NCI-H748 treated with DMSO at 0.1 percent for 48 hours (cell line): ENCODE results near the gene OLFM1.
"Not testable (repeated sequence)": the region's sequence is repeated elsewhere in the genome, so short reads cannot be mapped to it uniquely, and the experiment has no call there.

ENCODE experiments used
- DNase-seq: peaks from one replicate; lab custom pipeline; 2025; lab: John Stamatoyannopoulos, UW

The OLFM1 gene

DNA sequence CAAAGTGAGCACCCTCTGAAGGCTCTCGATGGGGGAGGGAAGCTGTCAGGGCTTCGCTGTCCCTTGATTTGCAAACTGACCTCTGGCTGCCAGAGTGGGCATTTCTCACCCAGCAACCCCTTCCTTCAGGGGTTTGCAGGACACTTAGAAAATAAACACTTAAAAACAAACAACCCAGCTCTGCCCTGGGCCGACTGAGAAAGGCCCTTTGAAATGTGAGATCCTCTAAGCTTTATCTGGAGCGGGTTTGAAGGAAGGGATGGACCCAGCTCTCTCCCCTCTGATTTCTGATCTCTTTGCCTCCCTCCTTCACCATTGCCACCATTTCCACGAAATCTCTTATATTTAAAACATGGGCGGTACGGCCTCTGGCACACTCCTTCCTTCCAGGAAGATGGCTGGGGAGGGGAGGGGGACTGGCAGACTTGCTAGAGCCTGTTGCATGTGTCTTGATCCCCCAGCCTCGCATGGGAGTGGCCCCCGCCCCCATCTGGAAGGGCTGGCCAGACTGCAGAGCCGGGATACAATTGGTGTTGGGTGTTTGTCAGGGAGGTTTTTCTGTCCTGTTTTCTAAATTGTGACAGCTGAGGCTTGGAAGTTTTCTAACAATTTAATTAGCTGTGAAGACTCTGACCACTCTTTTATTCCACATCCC lies 20.2 kb downstream of the OLFM1 start:
- DNase-seq, result no peak

DNA sequence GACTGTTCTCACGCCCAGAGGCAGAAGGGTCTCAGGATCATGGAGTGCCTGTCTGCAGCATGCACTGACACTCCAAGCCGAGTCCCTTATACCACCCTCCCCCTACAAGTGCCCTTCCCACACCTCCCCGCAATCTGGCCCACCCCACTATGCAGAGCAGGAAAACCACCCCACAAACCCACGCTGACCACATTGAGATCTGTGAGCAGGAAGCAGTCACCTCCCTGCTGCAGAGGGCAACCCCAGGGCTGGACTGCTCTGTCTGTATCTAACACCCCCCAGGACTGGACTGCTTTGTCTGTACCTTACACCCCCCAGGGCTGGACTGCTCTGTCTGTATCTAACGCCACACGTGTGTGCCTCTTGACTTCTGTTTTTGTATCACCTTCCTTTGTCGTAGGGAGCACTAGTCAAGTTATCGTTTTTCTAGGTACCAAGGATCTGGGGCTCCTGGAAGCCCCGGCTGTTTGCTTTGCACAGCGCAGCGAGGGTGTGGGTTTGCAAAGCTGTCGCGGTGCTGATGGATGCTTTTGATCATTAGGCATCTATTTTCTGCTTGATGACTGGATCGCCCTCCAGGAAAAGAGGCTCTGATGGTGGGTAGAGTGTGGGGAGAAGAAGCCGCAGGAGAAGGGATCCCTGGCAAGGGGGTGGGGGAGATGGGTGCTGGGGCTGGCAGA lies 21.5 kb downstream of the OLFM1 start:
- no peak for DNase-seq

DNA sequence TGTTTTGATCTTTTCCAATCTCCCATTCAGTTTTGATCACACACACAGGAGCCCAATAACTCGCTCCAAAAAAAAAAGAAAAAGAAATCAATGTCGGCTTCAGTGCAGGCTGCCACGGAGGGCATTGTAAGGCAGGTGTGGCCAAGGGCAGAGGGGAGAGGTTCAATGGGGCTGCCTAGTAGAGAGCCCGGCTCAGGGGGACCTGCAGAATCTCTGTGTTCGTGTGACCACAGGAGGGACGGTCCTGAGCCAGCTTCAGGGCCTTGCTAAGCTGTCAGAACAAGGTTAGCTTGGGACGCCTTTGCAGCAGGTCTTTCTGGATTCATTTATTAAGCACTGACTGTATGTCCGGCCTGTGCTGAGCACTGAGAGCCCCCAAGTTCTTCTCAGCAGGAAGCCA lies 22.2 kb downstream of the OLFM1 start:
- no peak for DNase-seq

DNA sequence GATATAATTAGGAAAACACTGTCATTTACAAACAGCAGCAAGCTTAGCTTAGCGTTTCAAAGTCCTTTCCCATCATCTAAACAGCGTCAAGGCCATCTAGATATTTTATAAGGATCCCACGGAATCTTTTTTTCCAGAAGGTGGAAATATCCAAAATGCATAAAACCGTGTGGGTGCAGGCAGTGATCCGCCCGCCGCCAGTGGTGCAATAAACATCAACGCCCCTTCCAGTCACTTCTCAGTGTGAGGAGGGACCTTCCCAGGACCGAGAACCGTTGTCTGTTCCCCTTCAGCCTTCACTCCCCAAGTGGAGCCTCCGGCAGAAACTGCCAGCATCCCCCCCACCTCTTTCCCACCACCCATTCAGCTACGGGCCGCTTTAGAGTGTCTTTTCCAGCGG lies 22.9 kb downstream of the OLFM1 start:
- DNase-seq, result no peak

DNA sequence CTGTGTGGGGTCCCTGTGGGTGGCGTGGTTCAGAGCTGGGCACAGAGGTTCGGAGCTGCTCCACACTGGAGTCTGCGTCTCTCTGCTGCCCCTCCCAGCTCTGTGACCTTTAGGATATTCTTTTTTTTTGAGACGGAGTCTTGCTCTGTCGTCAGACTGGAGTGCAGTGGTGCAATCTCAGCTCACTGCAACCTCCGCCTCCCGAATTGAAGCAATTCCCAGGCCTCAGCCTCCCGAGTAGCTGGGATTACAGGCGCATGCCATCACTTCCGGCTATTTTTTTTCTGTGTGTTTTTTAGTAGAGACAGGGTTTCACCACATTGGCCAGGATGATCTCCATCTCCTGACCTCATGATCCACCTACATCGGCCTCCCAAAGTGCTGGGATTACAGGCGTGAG lies 24.1 kb downstream of the OLFM1 start:
- not testable (repeated sequence) for DNase-seq

DNA sequence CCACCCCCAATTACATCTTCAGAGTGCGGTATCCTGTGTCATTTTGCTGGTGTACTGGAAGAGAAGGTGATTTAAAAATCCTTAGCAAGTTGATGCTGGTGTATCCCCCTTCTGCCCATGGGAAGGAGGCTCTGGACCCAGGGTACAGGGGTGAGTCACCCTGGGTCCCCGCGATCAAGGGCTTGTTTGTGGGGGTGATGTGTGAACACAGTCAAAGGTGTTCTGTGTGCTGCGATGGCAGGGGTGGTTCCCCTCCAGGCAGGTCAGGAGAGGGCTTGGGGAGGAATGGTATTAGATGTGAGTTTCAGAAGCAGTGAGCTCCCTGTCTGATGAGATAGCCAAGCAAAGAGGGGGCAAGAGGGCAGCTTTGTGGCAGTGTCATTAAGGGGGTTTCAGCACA lies 28.9 kb downstream of the OLFM1 start:
- DNase-seq, result no peak

DNA sequence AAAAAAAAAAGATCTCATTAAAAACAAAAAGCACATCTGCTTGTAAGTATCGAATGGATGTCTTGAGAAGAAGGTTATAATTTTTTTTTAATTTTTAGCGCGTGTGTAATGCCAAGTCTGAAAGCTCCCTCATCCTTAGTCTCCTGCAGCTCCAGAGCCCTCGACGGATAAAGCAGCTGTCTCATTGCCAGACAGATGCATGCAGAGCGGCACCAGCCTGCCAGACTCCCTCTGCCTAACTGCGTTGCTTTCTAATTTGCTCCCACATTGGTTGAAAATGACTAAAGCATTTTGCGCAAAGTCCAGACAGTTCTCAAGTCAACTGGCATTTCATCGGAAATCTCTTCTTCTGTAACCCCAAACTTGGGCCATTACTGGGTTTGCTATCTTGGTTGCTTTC lies 29.4 kb downstream of the OLFM1 start:
- DNase-seq, result no peak

DNA sequence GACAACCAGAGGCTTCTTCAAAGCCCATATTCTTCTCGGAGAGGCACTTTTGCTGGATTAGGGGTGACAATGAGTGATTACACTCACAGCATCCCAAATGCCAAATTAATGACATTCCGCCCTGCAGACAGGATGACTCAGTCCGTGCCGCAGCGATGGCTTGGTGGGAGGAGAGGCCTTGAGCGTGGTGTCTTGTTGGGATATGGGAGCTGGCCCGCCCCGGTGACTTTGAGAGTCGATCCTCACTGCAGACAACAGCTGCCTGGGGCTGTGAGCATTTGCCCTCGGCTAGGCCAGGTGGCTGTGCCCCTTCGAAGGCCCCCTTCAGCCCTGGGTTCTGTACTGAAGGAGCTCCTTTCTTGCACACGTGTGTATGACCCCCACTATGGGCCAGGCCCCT lies 29.8 kb downstream of the OLFM1 start:
- DNase-seq, result no peak

DNA sequence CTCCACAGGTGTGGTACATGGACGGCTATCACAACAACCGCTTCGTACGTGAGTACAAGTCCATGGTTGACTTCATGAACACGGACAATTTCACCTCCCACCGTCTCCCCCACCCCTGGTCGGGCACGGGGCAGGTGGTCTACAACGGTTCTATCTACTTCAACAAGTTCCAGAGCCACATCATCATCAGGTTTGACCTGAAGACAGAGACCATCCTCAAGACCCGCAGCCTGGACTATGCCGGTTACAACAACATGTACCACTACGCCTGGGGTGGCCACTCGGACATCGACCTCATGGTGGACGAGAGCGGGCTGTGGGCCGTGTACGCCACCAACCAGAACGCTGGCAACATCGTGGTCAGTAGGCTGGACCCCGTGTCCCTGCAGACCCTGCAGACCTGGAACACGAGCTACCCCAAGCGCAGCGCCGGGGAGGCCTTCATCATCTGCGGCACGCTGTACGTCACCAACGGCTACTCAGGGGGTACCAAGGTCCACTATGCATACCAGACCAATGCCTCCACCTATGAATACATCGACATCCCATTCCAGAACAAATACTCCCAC lies 32.1 kb downstream of the OLFM1 start:
- no peak for DNase-seq

DNA sequence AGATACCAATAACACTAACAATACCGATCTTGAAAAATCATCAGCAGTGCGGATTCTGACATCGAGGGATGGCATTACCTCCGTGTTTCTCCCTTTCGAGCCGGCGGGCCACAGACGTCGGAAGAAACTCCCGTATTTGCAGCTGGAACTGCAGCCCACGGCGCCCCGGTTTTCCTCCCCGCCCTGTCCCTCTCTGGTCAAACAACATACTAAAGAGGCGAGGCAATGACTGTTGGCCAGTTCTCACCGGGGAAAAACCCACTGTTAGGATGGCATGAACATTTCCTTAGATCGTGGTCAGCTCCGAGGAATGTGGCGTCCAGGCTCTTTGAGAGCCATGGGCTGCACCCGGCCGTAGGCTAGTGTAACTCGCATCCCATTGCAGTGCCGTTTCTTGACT lies 32.8 kb downstream of the OLFM1 start:
- no peak for DNase-seq

DNA sequence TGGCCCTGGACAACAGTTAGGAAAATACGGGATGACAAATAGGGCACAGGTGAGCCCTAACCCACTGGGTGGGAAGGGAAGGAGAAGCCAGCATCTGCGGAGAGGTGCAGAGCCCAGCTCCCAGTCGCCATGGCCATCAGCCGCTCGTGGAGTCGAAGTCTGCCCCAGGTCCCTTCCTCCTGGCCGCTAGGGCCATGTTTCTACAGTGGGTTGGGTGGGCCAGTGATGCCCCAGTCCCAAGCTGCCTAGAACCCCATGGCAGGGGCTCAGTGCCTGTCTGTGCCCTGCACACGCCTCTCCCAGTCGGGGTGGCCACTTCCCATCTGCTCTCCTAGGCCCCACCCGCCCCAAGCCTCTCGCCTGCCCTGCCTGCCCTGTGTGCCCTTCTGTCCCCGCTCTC lies 34.8 kb downstream of the OLFM1 start:
- DNase-seq, result no peak

DNA sequence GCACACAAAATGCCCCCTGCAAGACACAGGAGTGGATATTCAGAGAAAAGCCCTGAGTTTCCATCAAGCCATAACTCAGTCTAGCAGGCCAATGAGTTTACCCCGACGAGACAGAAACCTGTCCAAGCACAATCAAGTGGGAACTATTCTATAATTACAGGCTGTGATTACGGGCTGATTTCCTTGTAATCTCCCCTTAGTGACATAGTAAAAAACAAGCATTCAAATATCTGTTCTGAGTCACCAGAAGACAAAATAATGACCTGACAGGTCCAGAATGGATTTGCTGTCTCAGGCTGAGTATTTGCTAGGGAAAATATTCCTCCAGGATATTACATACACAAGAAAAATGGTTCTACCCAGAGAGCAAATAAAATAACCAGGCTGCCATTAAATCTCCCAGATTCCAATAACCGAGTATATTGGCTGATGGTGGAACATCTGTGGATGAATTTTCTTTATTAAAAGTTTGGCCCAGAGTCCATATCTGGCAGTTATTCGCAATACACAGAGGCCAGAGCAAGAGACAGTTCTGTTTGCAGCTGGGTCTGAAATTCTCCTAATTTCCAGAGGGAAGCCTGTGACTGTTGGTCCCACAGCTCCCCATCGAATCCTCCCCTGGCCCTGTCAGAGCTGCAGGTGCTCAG lies 35.8 kb downstream of the OLFM1 start:
- no peak for DNase-seq

DNA sequence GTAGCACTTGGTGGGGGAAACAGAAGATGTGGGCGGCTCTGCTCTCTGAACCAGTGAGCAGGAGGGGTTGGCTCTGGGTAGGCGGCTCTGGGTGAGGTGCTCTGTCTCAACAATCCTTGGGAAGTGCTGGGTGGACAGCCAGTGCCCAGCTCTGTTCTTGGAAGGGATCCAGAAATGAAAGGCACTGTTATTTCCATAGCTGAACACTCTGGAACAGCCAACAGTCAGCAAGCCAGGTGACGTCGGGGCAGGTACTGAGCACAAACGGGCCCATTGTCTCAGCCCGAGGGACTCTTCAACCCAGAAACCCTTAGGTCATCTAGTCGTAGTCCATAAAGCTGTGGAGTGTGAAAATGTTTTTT lies 36.3 kb downstream of the OLFM1 start:
- no peak for DNase-seq

DNA sequence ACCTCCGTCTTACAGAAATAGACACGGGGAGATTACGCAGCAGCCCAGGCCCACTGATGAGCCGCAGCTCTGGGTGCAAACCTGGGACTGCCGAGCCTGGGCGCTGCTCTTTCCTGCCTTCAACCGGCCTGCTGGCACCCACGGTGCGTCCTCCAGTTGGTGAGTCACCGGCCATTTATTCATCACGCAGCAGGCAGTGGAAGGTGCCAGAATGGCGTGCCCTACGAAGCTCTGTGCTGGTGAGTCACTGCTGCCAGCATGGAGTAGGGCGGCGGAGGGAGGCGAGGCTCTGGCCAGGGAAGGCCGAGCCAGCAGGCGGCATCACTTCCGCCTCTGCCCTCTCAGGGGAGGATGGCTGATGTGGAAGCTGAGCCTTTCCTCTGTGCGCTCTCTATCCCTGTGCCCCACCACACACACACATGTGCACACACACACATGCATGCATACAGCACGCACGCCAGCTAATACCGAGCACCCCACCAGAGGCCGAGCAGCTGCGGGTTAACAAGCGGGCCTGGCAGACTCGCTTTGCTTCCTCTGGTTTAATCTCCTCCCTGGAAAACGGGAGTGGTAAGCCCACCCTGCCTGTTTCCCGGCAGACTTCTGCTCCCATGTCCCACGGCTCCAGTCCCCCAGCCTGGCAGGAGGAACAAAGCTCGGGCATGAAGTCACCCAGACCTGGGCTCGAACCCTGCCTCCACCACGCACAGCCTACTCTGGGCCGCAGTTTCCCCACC lies 39.2 kb downstream of the OLFM1 start:
- DNase-seq, result no peak

DNA sequence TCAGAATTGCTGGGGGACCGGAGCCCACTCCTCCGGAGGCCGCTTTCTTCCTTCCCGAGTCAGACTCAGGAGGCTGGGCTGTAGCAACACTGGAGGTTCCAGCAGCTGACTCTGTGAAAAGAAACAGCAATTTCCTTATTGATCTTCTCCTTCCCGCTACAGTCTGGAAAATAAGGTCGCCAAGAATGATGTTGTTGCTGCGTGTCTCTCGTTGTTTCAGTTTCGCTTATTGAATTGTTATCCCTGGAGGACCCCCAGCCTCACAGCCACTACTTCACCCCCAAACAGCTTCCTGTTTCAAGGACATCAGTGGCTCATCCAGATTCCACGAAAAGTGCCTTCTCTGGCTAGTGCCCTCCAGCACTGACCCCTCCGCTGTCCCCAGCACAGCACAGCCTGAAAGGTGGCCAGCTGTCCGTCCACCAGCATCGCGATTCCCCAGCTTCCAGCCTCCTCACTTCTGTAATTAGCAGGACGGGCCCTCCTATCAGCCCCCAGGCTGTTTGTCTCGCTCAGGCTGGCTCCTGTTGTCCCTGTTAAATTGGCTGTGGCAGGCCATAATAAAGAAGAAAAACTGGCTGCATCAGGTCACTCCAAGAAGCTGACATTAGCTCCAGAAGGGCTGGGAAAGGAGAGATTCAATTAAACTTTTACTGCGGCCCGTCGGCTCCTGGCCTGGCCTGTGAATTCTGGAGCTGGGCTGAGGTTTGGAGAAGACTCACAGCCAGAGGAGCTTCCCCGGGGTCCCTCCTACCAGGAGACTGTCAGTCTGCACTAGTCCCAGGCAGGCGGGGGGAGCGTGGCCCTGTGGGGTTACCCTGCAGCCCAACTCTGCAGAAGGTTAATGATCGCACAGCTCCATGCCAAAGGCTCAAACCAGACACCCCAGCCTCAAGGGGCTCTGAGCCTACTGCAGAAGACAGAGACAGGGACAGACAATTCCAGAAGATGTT lies 40.5 kb downstream of the OLFM1 start:
- DNase-seq, result no peak

DNA sequence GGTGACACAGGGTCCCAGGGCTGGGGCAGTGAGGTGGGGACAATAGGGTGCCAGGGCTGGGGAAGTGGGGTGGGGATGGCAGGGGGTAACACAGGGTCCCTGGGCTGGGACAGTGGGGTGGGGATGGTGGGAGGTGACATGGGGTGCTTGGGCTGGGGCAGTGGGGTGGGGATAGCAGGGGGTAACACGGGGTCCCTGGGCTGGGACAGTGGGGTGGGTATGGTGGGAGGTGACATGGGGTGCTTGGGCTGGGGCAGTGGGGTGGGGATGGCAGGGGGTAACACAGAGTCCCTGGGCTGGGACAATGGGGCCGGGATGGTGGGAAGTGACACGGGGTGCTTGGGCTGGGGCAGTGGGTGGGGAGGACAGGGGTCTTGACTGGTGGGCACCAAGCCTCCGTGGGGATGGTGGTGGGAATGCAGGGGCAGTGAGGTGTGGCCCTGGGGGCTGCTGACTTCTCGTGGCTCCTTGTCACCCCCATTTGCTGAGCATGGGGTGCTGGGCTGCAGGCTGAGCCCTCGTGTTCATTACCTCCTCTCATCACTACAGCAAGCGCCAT lies 41.7 kb downstream of the OLFM1 start:
- no peak for DNase-seq

DNA sequence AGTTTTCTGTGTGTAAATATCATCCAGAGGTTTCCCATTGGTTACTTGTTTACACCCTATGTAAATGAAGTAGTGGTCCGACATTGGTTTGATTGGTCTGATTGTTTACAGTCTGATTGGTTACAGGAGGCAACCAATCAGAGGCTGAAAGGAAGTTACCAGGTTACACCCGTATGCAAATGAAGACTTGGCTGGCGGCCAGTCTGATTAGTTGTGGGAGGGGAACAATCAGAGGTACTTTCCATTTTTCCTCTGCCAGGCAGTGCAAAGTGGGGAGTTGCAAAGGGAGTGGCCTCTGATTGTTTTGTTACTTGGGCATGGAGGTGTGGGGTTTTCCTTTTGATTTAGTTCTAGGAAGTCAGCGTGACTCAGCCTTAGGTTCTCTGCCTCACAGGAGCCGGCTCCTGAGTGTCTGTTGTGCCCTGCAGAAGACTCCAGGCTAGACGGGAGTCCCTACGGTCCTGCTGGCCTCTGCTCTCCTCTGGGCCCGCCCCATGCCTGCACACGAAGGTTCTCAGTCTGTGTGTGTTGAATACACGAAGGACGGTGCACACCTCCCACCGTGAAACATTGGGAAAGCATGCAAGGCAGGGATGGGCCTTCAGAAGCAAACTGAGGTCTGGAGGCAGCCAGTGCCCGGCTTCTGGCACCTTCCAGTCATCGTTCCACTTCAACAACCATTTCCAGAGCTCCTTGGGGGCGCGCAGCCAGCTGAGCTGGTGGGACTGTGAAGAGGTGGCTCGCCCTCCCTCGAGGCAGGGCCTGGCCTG lies 42.9 kb downstream of the OLFM1 start:
- DNase-seq, result peak; percentile 63

DNA sequence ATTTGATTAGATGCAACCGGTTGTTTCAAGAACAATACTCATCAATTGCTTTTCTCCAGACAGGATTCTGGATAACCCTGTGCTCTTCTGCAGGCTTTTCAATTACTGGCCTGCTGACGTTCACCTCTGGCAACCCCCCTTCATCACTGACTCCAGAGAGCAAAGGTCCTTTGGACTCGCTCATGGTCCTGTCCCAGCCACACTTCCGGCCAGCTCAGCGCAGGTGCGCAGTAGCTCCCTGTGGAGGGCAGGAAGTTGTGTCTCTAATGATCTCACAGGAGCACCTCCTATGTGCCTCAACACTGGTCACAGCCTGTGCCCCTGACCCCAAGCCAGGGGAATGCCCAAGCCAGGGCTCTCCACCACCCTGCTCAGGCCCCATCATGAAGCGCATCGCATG lies 44.0 kb downstream of the OLFM1 start:
- no peak for DNase-seq

DNA sequence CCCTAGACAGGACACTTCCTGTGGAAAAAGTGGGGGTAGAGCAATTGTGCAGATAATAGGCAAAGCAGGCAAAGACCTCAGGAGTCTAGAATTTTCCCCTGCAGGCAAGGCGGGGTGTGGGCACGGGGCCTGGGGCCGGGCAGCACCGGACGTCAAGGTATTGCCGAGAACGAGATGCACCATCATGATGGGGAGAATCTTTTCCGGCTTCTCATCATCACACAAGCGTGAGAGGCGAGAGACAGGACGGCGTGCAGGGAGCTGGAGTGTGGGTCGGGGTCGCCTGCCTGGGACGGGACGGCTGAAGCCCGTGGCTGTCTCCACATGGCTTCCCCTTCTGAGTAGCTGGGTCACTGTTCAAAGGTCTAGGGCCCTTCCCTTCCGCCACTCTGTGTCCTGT lies 44.5 kb downstream of the OLFM1 start:
- DNase-seq, result no peak

DNA sequence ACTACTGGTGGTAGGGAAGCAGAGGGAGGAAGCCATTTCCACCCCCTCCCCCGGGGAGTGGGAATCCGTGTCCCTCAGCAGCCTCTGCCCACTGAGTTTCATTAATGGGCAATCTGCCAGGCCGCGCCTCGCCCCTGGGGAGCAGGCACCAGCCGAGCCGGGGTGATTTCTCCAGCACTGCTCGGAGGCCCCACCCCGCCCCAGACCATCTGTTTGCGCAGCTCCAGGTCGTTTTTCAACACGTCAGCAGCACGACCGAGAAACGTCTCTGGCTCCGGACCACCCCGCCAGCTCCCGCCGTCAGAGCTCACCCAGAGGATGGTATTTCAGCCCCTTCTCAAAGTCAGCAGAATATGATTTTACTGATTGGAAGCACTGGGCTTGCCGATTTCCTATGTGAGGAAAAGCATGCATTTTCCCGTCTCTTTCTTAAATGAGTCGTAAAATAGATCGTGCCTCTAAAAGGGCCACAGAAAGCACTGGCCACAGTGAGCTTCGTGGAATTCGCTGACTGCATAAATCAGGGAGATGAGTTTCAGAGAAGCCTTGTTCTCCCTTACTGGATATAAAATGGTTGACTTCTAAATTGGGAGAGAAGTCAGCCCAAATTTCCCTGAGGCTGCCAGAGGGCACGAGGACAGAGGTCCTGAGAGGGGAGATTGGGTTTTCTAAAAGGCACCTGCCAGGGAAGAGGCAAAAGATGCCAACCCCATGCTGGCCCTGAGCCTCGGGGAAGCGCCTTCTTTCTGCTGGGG lies 47.0 kb downstream of the OLFM1 start:
- DNase-seq, result no peak
